ENCODE measurements around the gene TMIGD2.
"Not testable (repeated sequence)": the region's sequence is repeated elsewhere in the genome, so short reads cannot be mapped to it uniquely, and the experiment has no call there.

TMIGD2 gene

GRCh38 chr19:4274321-4274686 lies 27.9 kb downstream of the TMIGD2 start:
- H2AFZ ChIP-seq (ENCODE audit: low read depth, low read length); DNase-seq; H3K4ac ChIP-seq (ENCODE audit: low read depth in 1 of 2, low read length in 2 of 2); H3K79me1 ChIP-seq (replicated peaks; ENCODE audit: low read length, poor library complexity, severe bottlenecking); H4K91ac ChIP-seq (ENCODE audit: low read length); H3K4me2 ChIP-seq (ENCODE audit: low read length, poor library complexity, severe bottlenecking); H3K36me3 ChIP-seq (ENCODE audit: control insufficient read depth in 1 of 2, insufficient read depth in 2 of 2, low read depth in 1 of 2, low read length in 2 of 2); H2BK15ac ChIP-seq (ENCODE audit: low read depth, poor library complexity, severe bottlenecking); H2BK5ac ChIP-seq (ENCODE audit: low read depth, low read length, poor library complexity, severe bottlenecking); H2AK5ac ChIP-seq (ENCODE audit: low read length, severe bottlenecking); H4K8ac ChIP-seq (ENCODE audit: low read length); H3K18ac ChIP-seq (ENCODE audit: low read depth in 1 of 2, low read length in 2 of 2); H3K4me3 ChIP-seq (ENCODE audit: insufficient read depth in 1 of 2, low read depth in 1 of 2, low read length in 2 of 2); H3K27ac ChIP-seq (ENCODE audit: low read length, poor library complexity, severe bottlenecking); H2BK12ac ChIP-seq (ENCODE audit: low read length in 2 of 2); H3K14ac ChIP-seq (ENCODE audit: low read length in 2 of 2); H3K9ac ChIP-seq (ENCODE audit: low read length); H3K23ac ChIP-seq (ENCODE audit: low read length in 2 of 2); H3K9me3 ChIP-seq (ENCODE audit: control insufficient read depth, low read length); H2BK120ac ChIP-seq (ENCODE audit: low read depth, low read length): not testable (repeated sequence)
- Histone ChIP-seq H3K27me3 (ENCODE audit: control insufficient read depth in 1 of 2, insufficient read depth in 1 of 2, low read length in 2 of 2) (peaks cover 19 to 21% of the 10 kb centered on the region in 2 experiments), H3K4me1 (ENCODE audit: control insufficient read depth, insufficient read depth, low read depth, low read length) (peaks cover 11% of the 10 kb centered on the region)
- 96% methylated on average over 6 of the region's 6 CpGs for WGBS

GRCh38 chr19:4272894-4273293 lies 29.3 kb downstream of the TMIGD2 start:
- H2AK5ac ChIP-seq (ENCODE audit: low read length, severe bottlenecking): no peak overlapping the region
- no peak overlapping the region for H4K8ac ChIP-seq (ENCODE audit: low read length)
- H3K9me3 ChIP-seq (ENCODE audit: control insufficient read depth, low read length): no peaks in the 10 kb centered on the region
- H3K9ac ChIP-seq (ENCODE audit: low read length): no peak overlapping the region
- H3K23ac ChIP-seq (ENCODE audit: low read length in 2 of 2): no peak overlapping the region
- no peak overlapping the region for H4K91ac ChIP-seq (ENCODE audit: low read length)
- H3K27me3 ChIP-seq (ENCODE audit: control insufficient read depth in 1 of 2, insufficient read depth in 1 of 2, low read length in 2 of 2): peaks cover 10 to 11% of the 10 kb centered on the region in 2 experiments
- no peak overlapping the region for H2BK12ac ChIP-seq (ENCODE audit: low read length in 2 of 2)
- no peak overlapping the region for H3K4me3 ChIP-seq (ENCODE audit: insufficient read depth in 1 of 2, low read depth in 1 of 2, low read length in 2 of 2)
- no peak overlapping the region for H2AFZ ChIP-seq (ENCODE audit: low read depth, low read length)
- no peak overlapping the region for H2BK15ac ChIP-seq (ENCODE audit: low read depth, poor library complexity, severe bottlenecking)
- no peaks in the 10 kb centered on the region for H3K79me1 ChIP-seq (replicated peaks; ENCODE audit: low read length, poor library complexity, severe bottlenecking)
- H2BK5ac ChIP-seq (ENCODE audit: low read depth, low read length, poor library complexity, severe bottlenecking): no peak overlapping the region
- H3K4me2 ChIP-seq (ENCODE audit: low read length, poor library complexity, severe bottlenecking): no peak overlapping the region
- no peak overlapping the region for H3K4ac ChIP-seq (ENCODE audit: low read depth in 1 of 2, low read length in 2 of 2)
- H3K18ac ChIP-seq (ENCODE audit: low read depth in 1 of 2, low read length in 2 of 2): no peak overlapping the region
- no peak overlapping the region for H3K27ac ChIP-seq (ENCODE audit: low read length, poor library complexity, severe bottlenecking)
- 85% methylated on average over 9 of the region's 10 CpGs for WGBS
- H2BK120ac ChIP-seq (ENCODE audit: low read depth, low read length): no peak overlapping the region
- no peak overlapping the region for H3K14ac ChIP-seq (ENCODE audit: low read length in 2 of 2)
- no peak for DNase-seq
- H3K36me3 ChIP-seq (ENCODE audit: control insufficient read depth in 1 of 2, insufficient read depth in 2 of 2, low read depth in 1 of 2, low read length in 2 of 2): peaks cover 17 to 22% of the 10 kb centered on the region in 2 experiments
- peaks cover 2% of the 10 kb centered on the region for H3K4me1 ChIP-seq (ENCODE audit: control insufficient read depth, insufficient read depth, low read depth, low read length)

- Histone ChIP-seq H2BK12ac (ENCODE audit: low read length in 2 of 2) (no peak overlapping the region), H3K9me3 (ENCODE audit: control insufficient read depth, low read length) (no peaks in the 10 kb centered on the region), H2AFZ (ENCODE audit: low read depth, low read length) (no peak overlapping the region), H4K8ac (ENCODE audit: low read length) (no peak overlapping the region), H3K14ac (ENCODE audit: low read length in 2 of 2) (no peak overlapping the region), H3K27me3 (ENCODE audit: control insufficient read depth in 1 of 2, insufficient read depth in 1 of 2, low read length in 2 of 2) (no peaks in the 10 kb centered on the region), H3K4me2 (ENCODE audit: low read length, poor library complexity, severe bottlenecking) (no peak overlapping the region), H4K91ac (ENCODE audit: low read length) (no peak overlapping the region), H2AK5ac (ENCODE audit: low read length, severe bottlenecking) (no peak overlapping the region), H3K18ac (ENCODE audit: low read depth in 1 of 2, low read length in 2 of 2) (no peak overlapping the region), H3K9ac (ENCODE audit: low read length) (no peak overlapping the region), H3K27ac (ENCODE audit: low read length, poor library complexity, severe bottlenecking) (no peak overlapping the region), H3K4me1 (ENCODE audit: control insufficient read depth, insufficient read depth, low read depth, low read length) (no peaks in the 10 kb centered on the region), H2BK120ac (ENCODE audit: low read depth, low read length) (no peak overlapping the region), H2BK5ac (ENCODE audit: low read depth, low read length, poor library complexity, severe bottlenecking) (no peak overlapping the region), H3K4ac (ENCODE audit: low read depth in 1 of 2, low read length in 2 of 2) (no peak overlapping the region), H3K23ac (ENCODE audit: low read length in 2 of 2) (no peak overlapping the region), H2BK15ac (ENCODE audit: low read depth, poor library complexity, severe bottlenecking) (no peak overlapping the region), H3K4me3 (ENCODE audit: insufficient read depth in 1 of 2, low read depth in 1 of 2, low read length in 2 of 2) (no peak overlapping the region), H3K79me1 (replicated peaks; ENCODE audit: low read length, poor library complexity, severe bottlenecking) (peaks cover 3% of the 10 kb centered on the region), H3K36me3 (ENCODE audit: control insufficient read depth in 1 of 2, insufficient read depth in 2 of 2, low read depth in 1 of 2, low read length in 2 of 2) (peaks cover 35 to 43% of the 10 kb centered on the region in 2 experiments)
- WGBS: 96% methylated on average over 13 of the region's 13 CpGs
- DNase-seq: no peak
Observed at GRCh38 chr19:4268816-4269430, 33.3 kb downstream of the TMIGD2 start.

- Histone ChIP-seq H3K9me3 (ENCODE audit: control insufficient read depth, low read length) (no peaks in the 10 kb centered on the region), H3K14ac (ENCODE audit: low read length in 2 of 2) (no peak overlapping the region), H2BK5ac (ENCODE audit: low read depth, low read length, poor library complexity, severe bottlenecking) (no peak overlapping the region), H2BK120ac (ENCODE audit: low read depth, low read length) (no peak overlapping the region), H4K91ac (ENCODE audit: low read length) (no peak overlapping the region), H3K23ac (ENCODE audit: low read length in 2 of 2) (no peak overlapping the region), H2BK12ac (ENCODE audit: low read length in 2 of 2) (no peak overlapping the region), H3K9ac (ENCODE audit: low read length) (no peak overlapping the region), H3K79me1 (replicated peaks; ENCODE audit: low read length, poor library complexity, severe bottlenecking) (peaks cover 3% of the 10 kb centered on the region), H3K4me2 (ENCODE audit: low read length, poor library complexity, severe bottlenecking) (no peak overlapping the region), H4K8ac (ENCODE audit: low read length) (no peak overlapping the region), H2AK5ac (ENCODE audit: low read length, severe bottlenecking) (no peak overlapping the region), H3K27me3 (ENCODE audit: control insufficient read depth in 1 of 2, insufficient read depth in 1 of 2, low read length in 2 of 2) (no peaks in the 10 kb centered on the region), H3K4ac (ENCODE audit: low read depth in 1 of 2, low read length in 2 of 2) (no peak overlapping the region), H2AFZ (ENCODE audit: low read depth, low read length) (no peak overlapping the region), H3K27ac (ENCODE audit: low read length, poor library complexity, severe bottlenecking) (no peak overlapping the region), H3K18ac (ENCODE audit: low read depth in 1 of 2, low read length in 2 of 2) (no peak overlapping the region), H3K36me3 (ENCODE audit: control insufficient read depth in 1 of 2, insufficient read depth in 2 of 2, low read depth in 1 of 2, low read length in 2 of 2) (peaks cover 40 to 43% of the 10 kb centered on the region in 2 experiments), H3K4me1 (ENCODE audit: control insufficient read depth, insufficient read depth, low read depth, low read length) (no peaks in the 10 kb centered on the region), H3K4me3 (ENCODE audit: insufficient read depth in 1 of 2, low read depth in 1 of 2, low read length in 2 of 2) (no peak overlapping the region), H2BK15ac (ENCODE audit: low read depth, poor library complexity, severe bottlenecking) (no peak overlapping the region)
- no peak for DNase-seq
- 96% methylated on average over 30 of the region's 30 CpGs for WGBS
Observed at GRCh38 chr19:4267901-4268815, 34.0 kb downstream of the TMIGD2 start.

Measured in mesenchymal stem cell (in vitro differentiated cells and primary cell).